Tibial nerve (tissue), 4 donors: ENCODE measurements around the gene MEAF6. TPM values are rescaled to one million over a fixed set of nuclear protein-coding genes. Genes with fewer than 3 reads are reported as not detected.

Experiments
- DNase-seq, 2 donors: peaks; one replicate each; pipeline ENCODE4 v3.0.0-alpha.2; 2019; ENCODE audit warnings: low spot score in 2 of 2
- H3K27ac ChIP-seq, 4 donors: fragments of 200-600 bp; sonication (generic) in 3 of 4; one replicate each; pipeline ENCODE4 v1.5.1; 2017 to 2019; ENCODE audit warnings: mild to moderate bottlenecking in 1 of 4
- H3K27me3 ChIP-seq, 2 donors: fragments of 200-600 bp; sonication (generic) in 1 of 2; one replicate each; pipeline versions ENCODE4 v1.5.1 to v1.6.0; 2017 to 2019
- H3K36me3 ChIP-seq, 3 donors: fragments of 200-600 bp; sonication (generic); one replicate each; pipeline ENCODE4 v1.5.1; 2018 to 2019
- H3K4me1 ChIP-seq, 4 donors: fragments of 200-600 bp; sonication (generic) in 3 of 4; one replicate each; pipeline ENCODE4 v1.5.1; 2017 to 2019
- H3K4me3 ChIP-seq, 4 donors: fragments of 200-600 bp; sonication (generic) in 3 of 4; one replicate each; pipeline ENCODE4 v1.5.1; 2017 to 2019; ENCODE audit warnings: mild to moderate bottlenecking in 1 of 4, moderate library complexity in 1 of 4
- H3K9me3 ChIP-seq, 4 donors: fragments of 200-600 bp; sonication (generic) in 3 of 4; one replicate each; pipeline ENCODE4 v1.5.1; 2017 to 2019
- EP300 ChIP-seq, 2 donors: sonication (generic); formaldehyde crosslinking; IDR thresholded peaks; one replicate each; pipeline ENCODE4 v1.6.1; 2017; ENCODE audit warnings: antibody characterized with exemption in 2 of 2, mild to moderate bottlenecking in 1 of 2
- POLR2A ChIP-seq, 2 donors: fragments of 450-650 bp; IDR thresholded peaks; one replicate each; pipeline ENCODE4 v1.6.1; 2017; ENCODE audit warnings: antibody characterized with exemption in 2 of 2, mild to moderate bottlenecking in 2 of 2, moderate library complexity in 2 of 2
- WGBS, 2 donors: methylation state at CpG; one replicate each; pipeline ENCODE4 v1.1.5; 2018; 5-methylcytosine and 5-hydroxymethylcytosine counted together
- total RNA-seq, 4 donors: library from RNA; depleted of rRNA; stranded (reverse); fragments of >200 nt; gene quantifications; one replicate each; pipeline ENCODE4 v1.1.0, GENCODE V29; 2016
- TF ChIP-seq, protein P1 (sequence below), 5 experiments: fragments of 200-600 bp in 3 of 5; fragments of 450-650 bp in 2 of 5; sonication (generic) in 3 of 5; IDR thresholded peaks; one replicate each; pipeline ENCODE4 v1.5.1; 2016 to 2019; ENCODE audit warnings: antibody characterized with exemption in 5 of 5, mild to moderate bottlenecking in 3 of 5, moderate library complexity in 2 of 5

The MEAF6 gene
- total RNA-seq, 4 donors from 2014 or later: 33.3 to 59.4 (median 40.3) TPM

DNA sequence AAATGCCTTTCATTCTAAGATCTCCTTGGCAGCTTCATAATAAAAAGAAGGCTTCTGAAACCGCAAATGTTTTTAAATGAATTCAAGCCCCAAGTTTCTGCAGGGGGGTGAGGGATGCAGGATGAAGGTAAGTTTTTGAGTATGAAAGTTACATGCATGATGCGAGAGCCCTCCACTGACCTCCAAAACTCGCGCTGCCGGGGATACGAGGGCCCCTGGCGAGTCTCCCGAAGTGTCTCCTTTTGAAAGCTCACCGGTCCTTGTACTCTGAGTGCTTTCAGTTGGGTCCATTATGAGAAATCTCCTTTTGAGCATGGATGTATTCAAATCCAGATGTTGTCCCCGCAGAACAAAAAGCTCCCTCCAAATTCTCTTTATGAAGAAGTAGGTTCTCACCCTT is 59.0 kb downstream of the MEAF6 start:
- Histone ChIP-seq H3K4me3 (no peak overlapping the region), H3K27ac (peak overlapping the region in 3 of 4 donors; percentile 15 to 45 (median 39)), H3K4me1 (peaks cover 0 to 9% (median 5%) of the 10 kb centered on the region in 4 donors), H3K9me3 (no peaks in the 10 kb centered on the region), H3K27me3 (peaks cover 0 to under 1% of the 10 kb centered on the region in 2 donors), H3K36me3 (no peaks in the 10 kb centered on the region)
- WGBS, 2 donors: 73 to 78% methylated on average over 10 of the region's 10 CpGs
- TF ChIP-seq EP300 (IDR thresholded peaks at IDR 0.05) (no peak), POLR2A (IDR thresholded peaks at IDR 0.05) (no peak)
- TF ChIP-seq, protein P1, sequence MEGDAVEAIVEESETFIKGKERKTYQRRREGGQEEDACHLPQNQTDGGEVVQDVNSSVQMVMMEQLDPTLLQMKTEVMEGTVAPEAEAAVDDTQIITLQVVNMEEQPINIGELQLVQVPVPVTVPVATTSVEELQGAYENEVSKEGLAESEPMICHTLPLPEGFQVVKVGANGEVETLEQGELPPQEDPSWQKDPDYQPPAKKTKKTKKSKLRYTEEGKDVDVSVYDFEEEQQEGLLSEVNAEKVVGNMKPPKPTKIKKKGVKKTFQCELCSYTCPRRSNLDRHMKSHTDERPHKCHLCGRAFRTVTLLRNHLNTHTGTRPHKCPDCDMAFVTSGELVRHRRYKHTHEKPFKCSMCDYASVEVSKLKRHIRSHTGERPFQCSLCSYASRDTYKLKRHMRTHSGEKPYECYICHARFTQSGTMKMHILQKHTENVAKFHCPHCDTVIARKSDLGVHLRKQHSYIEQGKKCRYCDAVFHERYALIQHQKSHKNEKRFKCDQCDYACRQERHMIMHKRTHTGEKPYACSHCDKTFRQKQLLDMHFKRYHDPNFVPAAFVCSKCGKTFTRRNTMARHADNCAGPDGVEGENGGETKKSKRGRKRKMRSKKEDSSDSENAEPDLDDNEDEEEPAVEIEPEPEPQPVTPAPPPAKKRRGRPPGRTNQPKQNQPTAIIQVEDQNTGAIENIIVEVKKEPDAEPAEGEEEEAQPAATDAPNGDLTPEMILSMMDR (IDR thresholded peaks at IDR 0.05): no peak
- no peak for DNase-seq

DNA sequence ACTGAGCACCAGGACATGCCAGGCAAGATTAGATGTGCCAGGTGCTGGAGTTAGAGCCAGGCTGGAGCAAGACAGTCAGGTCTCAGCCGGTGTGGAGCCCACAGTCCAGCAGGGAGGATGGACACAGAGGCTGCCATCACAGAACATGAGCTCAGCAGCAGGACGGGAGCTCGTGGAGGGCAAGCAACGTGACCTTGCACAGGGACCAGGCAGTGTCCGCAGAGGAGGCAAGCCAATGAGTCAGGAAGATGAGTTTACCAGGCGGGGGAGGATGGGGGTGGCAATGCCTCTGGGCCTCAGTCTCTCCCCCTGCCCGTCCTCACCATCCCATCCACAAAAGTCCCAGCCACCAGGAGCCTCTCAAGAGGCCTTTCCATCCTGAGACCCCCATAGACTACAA is 60.9 kb downstream of the MEAF6 start:
- 65 to 80% methylated on average over 7 of the region's 7 CpGs for WGBS, 2 donors
- Histone ChIP-seq H3K9me3 (no peaks in the 10 kb centered on the region), H3K27ac (no peak overlapping the region), H3K27me3 (peaks cover 0 to 19% of the 10 kb centered on the region in 2 donors), H3K4me3 (no peak overlapping the region), H3K4me1 (peaks cover 0 to 9% (median 5%) of the 10 kb centered on the region in 4 donors), H3K36me3 (no peaks in the 10 kb centered on the region)
- TF ChIP-seq, protein P1 (IDR thresholded peaks at IDR 0.05): no peak
- no peak for TF ChIP-seq EP300 (IDR thresholded peaks at IDR 0.05)
- TF ChIP-seq POLR2A (IDR thresholded peaks at IDR 0.05): no peak
- DNase-seq: no peak

DNA sequence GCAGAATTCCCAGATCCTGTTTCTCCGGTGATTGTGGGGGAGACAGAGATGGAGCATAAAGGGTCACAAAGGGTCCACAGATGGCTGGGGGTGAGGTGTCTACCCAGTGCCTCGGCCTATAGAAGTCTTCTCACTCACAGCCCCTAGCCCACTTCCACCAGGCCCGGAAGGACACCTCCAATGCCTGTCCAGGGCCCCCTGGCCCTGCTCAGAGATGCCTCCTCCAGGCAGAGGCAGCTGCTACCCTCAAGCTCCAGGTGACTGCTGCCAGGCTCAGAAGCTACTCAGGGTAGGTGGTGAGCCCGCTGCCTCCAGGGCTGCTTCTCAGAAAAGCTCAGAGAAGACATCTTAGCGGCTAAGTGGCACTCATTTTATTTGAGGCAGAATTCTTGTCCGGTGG is 62.1 kb downstream of the MEAF6 start:
- Histone ChIP-seq H3K27me3 (peaks cover 0 to 32% of the 10 kb centered on the region in 2 donors), H3K36me3 (no peaks in the 10 kb centered on the region), H3K9me3 (no peaks in the 10 kb centered on the region), H3K4me1 (peaks cover 0 to 9% (median 5%) of the 10 kb centered on the region in 4 donors), H3K4me3 (no peak overlapping the region), H3K27ac (no peak overlapping the region)
- TF ChIP-seq EP300 (IDR thresholded peaks at IDR 0.05) (no peak), POLR2A (IDR thresholded peaks at IDR 0.05) (no peak)
- TF ChIP-seq, protein P1 (IDR thresholded peaks at IDR 0.05): no peak
- WGBS, 2 donors: 58 to 72% methylated on average over 5 to 6 of the region's 6 CpGs
- no peak for DNase-seq

DNA sequence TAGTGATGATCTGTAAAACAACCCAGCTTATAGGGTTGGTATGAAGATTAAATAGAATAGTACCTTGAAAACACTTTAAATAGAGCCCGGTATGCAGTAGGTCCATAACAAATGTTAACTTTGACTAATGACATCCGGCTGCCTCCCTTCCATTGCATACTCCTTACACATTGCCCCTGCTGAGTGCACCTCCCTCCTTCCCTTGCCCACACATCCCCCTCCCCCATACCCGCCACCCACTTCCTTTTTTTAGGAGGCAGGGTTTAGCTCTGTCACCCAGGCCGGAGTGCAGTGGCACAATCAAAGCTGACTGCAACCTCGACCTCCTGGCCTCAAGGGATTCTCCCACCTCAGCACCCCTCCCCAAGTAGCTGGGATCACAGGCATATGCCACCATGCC is 64.6 kb downstream of the MEAF6 start:
- H3K4me1 ChIP-seq: peaks cover 0 to 3% (median 2%) of the 10 kb centered on the region in 4 donors
- no peaks in the 10 kb centered on the region for H3K9me3 ChIP-seq
- no peak overlapping the region for H3K4me3 ChIP-seq
- H3K27ac ChIP-seq: no peak overlapping the region
- no peak for DNase-seq
- TF ChIP-seq POLR2A (IDR thresholded peaks at IDR 0.05) (no peak), EP300 (IDR thresholded peaks at IDR 0.05) (no peak)
- TF ChIP-seq, protein P1 (IDR thresholded peaks at IDR 0.05): no peak
- peaks cover 0 to 47% of the 10 kb centered on the region in 2 donors for H3K27me3 ChIP-seq
- H3K36me3 ChIP-seq: no peaks in the 10 kb centered on the region
- 21 to 26% methylated on average over 5 of the region's 5 CpGs for WGBS, 2 donors

DNA sequence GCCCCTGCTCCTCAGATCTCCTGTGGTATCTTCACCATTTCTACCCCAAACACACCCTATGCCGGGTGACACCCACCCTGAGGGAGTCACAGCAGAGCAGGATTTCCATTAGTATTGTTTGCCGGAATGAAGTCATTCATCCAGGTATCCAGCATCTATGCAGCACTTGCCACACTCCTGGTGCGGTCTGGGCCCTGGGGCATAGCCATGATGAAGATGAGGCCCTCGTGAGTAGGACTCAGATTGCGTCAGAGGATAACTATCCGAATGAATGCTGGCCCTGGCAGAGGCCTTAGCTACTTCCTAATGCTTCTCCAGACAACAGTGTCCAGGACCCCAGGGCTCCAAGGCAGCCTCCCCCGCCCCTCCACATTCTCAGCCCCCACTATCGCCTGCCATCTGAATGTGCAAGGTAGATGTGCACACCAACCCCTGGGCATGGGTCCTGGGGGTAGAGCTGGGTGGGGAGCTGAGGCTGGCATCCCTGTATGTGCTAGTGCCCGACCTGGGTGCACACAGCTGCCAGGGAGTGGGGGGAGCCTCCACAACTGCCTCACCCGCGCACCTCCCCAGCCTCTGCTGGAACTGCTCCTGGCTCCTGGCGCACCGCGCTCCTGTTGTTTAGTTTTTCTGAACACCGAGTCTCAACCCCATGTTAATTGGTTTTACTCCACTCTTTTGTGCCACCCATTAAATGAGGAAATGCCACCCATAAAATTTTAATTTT is 65.7 kb downstream of the MEAF6 start:
- no peaks in the 10 kb centered on the region for H3K36me3 ChIP-seq
- TF ChIP-seq, protein P1 (IDR thresholded peaks at IDR 0.05): no peak
- TF ChIP-seq EP300 (IDR thresholded peaks at IDR 0.05) (no peak), POLR2A (IDR thresholded peaks at IDR 0.05) (no peak)
- no peak for DNase-seq
- peaks cover 0 to 47% of the 10 kb centered on the region in 2 donors for H3K27me3 ChIP-seq
- no peaks in the 10 kb centered on the region for H3K4me1 ChIP-seq
- WGBS, 2 donors: 41 to 45% methylated on average over 13 to 14 of the region's 15 CpGs
- H3K4me3 ChIP-seq: no peak overlapping the region
- no peaks in the 10 kb centered on the region for H3K9me3 ChIP-seq
- no peak overlapping the region for H3K27ac ChIP-seq
